ENCODE results near the gene METTL2B.
"Not testable (repeated sequence)": the region's sequence is repeated elsewhere in the genome, so short reads cannot be mapped to it uniquely, and the experiment has no call there.

METTL2B gene

GRCh38 chr7:128455543-128456254 is 20.8 kb upstream of the METTL2B start, which contains the start of gene HILPDA:
Gene HILPDA (plus strand): TSS chr7:128455878. CDS start chr7:128457269, 1,391 bp downstream.
- peak; percentile 87 for DNase-seq

- DNase-seq: no peak
Observed at GRCh38 chr7:128456255-128456725, 20.3 kb upstream of the METTL2B start.

- not testable (repeated sequence) for DNase-seq
Observed at GRCh38 chr7:128457385-128457784, 19.2 kb upstream of the METTL2B start.

GRCh38 chr7:128458956-128459355 is 17.6 kb upstream of the METTL2B start:
- no peak for DNase-seq

GRCh38 chr7:128459394-128459878 is 17.1 kb upstream of the METTL2B start:
- peak; percentile 14 for DNase-seq

GRCh38 chr7:128462460-128462859 is 14.1 kb upstream of the METTL2B start:
- no peak for DNase-seq

- not testable (repeated sequence) for DNase-seq
Observed at GRCh38 chr7:128463345-128463744, 13.2 kb upstream of the METTL2B start.

GRCh38 chr7:128463933-128464332 is 12.6 kb upstream of the METTL2B start:
- DNase-seq: not testable (repeated sequence)

- DNase-seq: not testable (repeated sequence)
Observed at GRCh38 chr7:128466871-128467270, 9.7 kb upstream of the METTL2B start.

- DNase-seq: not testable (repeated sequence)
Observed at GRCh38 chr7:128477336-128477690, 765 bp downstream of the METTL2B start.

- not testable (repeated sequence) for DNase-seq
Observed at GRCh38 chr7:128479082-128479481, 2.5 kb downstream of the METTL2B start.

GRCh38 chr7:128488134-128488533 is 11.6 kb downstream of the METTL2B start:
- DNase-seq: not testable (repeated sequence)

GRCh38 chr7:128497405-128497804 is 20.9 kb downstream of the METTL2B start:
- no peak for DNase-seq

GRCh38 chr7:128505416-128505815 is 28.9 kb downstream of the METTL2B start:
- not testable (repeated sequence) for DNase-seq

- DNase-seq: not testable (repeated sequence)
Observed at GRCh38 chr7:128506819-128507218, 30.3 kb downstream of the METTL2B start.

- DNase-seq: not testable (repeated sequence)
Observed at GRCh38 chr7:128507321-128507993, 30.9 kb downstream of the METTL2B start.

- DNase-seq: not testable (repeated sequence)
Observed at GRCh38 chr7:128511692-128512091, 35.1 kb downstream of the METTL2B start.

GRCh38 chr7:128515232-128515631 is 38.7 kb downstream of the METTL2B start:
- DNase-seq: not testable (repeated sequence)

GRCh38 chr7:128517023-128517422 is 40.5 kb downstream of the METTL2B start:
- not testable (repeated sequence) for DNase-seq

- DNase-seq: peak; percentile 22
Observed at GRCh38 chr7:128523226-128523931, 46.8 kb downstream of the METTL2B start.

GRCh38 chr7:128523932-128524524 is 47.5 kb downstream of the METTL2B start:
- DNase-seq: not testable (repeated sequence)

GRCh38 chr7:128525584-128525983 is 49.0 kb downstream of the METTL2B start:
- not testable (repeated sequence) for DNase-seq

GRCh38 chr7:128526062-128526466 is 49.5 kb downstream of the METTL2B start:
- not testable (repeated sequence) for DNase-seq
